Measurements from ENCODE around the gene CDC20B.
A peak's percentile ranks its signal among the peaks of the same experiment; 100 is the strongest.

Gene CDC20B

DNA sequence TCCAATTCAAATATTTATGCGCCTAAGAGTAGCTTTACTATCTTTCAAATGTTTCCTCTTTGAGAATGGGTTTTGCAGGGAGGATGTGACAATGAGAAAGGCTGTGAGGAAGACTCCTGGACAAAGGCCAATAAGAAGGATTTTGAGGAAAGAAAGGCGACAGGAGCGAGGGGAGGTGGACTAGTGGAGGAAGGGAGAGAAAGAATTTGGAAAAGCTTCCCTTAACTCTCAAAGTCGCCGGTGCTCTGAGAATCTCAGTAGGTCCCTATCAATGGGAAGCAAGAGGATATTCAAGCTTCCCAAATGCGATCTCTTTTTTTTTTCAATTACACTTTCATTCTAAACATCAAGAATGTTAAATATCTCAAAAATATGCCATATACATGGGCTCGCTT, 2.8 kb upstream of the CDC20B start:
- no peak for TF ChIP-seq CTCF (IDR thresholded peaks at IDR 0.05)
- no peak for TF ChIP-seq ZFX (IDR thresholded peaks at IDR 0.05; ENCODE audit: borderline replicate concordance)
- no peak overlapping the region for H3K27ac ChIP-seq

DNA sequence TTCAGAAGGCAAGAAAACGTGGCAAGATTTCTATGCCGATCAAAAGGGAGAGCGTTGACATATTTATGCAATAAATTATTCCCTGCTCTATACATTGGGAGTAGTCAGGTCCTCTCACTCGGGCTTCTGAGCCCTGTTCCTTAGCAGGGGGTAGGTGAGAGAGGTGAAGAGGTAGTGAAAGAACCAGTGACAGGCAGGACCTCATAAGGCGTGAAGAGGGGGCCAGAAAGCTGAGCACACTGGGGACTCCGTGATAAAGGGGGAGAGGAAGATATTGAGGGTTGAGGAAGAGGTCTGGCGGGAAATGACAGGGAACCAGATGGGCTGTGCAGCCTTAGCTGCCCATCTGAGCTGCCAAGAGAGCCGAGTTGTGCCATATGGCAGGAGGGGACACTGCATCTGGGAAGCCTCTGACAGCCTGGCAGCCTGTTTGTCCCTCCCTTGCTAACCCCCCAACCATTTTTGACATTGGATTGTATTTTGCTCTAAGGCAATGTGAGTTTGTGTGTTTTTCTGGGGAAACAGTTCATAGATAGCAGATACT, 782 bp upstream of the CDC20B start:
- H3K27ac ChIP-seq: peak overlapping the region; percentile 29; the same call in 1 of the 2 replicates
- TF ChIP-seq CTCF (IDR thresholded peaks at IDR 0.05) (no peak), ZFX (IDR thresholded peaks at IDR 0.05; ENCODE audit: borderline replicate concordance) (no peak)

GRCh38 chr5:55172051-55172899, 702 bp downstream of the CDC20B start:
- H3K27ac ChIP-seq: no peak overlapping the region
- TF ChIP-seq ZFX (IDR thresholded peaks at IDR 0.05; ENCODE audit: borderline replicate concordance): no peak
- TF ChIP-seq CTCF (IDR thresholded peaks at IDR 0.05): peak; percentile 84

DNA sequence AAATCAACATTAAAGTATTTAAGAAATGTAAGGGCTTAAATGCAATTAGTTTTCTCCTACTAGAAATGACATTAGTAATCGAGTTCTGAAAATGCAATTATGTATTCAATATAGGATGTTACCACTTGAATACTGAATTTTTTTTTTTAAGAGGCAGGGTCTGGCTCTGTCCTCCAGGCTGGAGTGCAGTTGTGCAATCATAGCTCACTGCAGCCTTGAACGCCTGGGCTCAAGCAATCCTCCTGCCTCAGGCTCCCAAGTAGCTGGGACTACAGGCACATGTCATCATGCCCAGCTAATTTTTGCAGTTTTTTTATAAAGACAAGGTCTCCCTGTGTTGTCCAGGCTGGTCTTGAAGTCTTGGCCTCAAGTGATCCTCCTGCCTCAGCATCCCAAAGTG, 1.5 kb downstream of the CDC20B start:
- no peak overlapping the region for H3K27ac ChIP-seq
- no peak for TF ChIP-seq CTCF (IDR thresholded peaks at IDR 0.05)

DNA sequence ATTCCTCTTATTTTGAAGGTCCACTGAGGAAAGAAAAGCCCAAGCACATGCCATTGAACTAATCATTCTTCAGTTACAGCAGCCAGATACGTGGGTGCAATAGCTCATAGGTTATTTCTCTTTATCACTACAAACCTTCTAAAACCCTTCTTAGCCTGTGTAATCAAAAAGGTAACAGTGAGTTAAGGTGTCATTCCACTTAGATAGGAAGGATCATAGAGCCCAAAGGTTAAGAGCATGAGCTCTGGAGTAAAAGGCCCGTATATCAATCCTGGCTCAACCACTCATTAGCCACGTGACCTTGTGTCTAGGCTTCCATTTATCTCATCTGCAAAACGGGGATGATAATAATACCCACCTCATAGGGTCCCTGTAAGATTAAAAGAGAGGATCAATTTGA, 10.3 kb downstream of the CDC20B start:
- H3K27ac ChIP-seq: no peak overlapping the region
- TF ChIP-seq CTCF (IDR thresholded peaks at IDR 0.05) (no peak), ZFX (IDR thresholded peaks at IDR 0.05; ENCODE audit: borderline replicate concordance) (no peak)

- TF ChIP-seq CTCF (IDR thresholded peaks at IDR 0.05): no peak
- peak overlapping the region; percentile 64 for H3K27ac ChIP-seq
Measured at GRCh38 chr5:55160493-55161209, 12.3 kb downstream of the CDC20B start.
